ENCODE results near the gene GRID1.
"Not testable (repeated sequence)": the region's sequence is repeated elsewhere in the genome, so short reads cannot be mapped to it uniquely, and the experiment has no call there.

GRID1 gene

DNA sequence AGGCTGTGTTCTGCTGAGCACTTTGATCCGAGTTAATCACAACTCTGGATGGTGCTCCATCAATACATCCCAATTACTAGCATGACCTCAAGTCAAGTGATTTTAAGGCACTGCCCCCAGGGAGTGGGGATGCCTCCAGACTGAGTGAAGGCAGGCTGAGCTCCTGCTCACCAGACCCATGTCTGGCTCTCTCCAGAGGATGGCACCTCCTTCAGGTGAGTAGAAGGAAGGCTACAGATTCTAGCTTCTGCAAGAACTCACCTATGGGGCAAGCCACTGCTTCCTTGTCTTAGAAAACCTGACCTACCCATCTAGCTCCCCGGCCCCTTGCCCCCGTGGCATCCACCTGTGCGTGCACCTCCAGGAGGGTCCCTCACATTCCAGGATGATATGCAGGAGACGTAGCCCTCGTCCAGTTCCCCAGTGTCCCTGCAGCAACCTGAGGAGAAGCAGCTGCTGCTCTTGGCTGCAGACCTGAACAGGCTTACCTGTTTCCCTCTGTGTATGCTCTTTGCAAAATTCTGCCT, 390.3 kb downstream of the GRID1 start:
- DNase-seq = no peak

DNA sequence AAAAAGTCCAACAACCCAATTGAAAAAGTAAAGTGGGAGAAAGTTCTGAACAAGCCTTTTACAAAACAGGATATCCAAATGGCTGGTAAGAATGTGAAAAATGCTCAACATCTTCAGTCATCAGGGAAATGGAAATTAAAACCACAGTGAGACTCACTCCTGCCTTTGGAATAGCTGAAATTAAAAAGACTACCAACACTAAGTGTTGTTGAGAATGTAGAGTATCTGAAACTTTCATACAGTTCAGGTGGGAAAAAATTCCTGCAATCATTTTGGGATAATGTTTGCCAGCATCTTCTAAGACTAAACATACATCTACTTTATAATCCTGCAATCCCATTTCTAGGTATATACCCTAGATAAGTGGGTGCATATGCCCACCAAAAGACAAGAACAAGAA, 395.1 kb downstream of the GRID1 start:
- no peak for DNase-seq

DNA sequence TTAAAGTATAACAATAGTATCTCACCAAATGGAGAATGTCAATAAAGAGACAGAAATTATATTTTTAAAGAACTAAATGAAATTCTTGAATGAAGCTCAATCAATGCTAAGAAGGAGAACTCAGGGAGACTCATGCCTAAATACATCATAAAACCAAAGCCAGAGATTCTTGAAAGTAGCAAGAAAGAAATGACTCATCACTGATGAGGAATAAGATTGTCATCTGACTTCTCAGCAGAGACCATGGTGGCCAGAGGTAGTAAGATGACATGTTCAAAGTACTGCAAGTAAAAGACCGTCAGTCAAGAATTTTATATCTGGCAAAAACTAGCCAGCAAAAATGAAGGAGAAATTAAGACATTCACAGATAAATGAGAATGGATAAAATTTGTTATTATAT, 399.0 kb downstream of the GRID1 start:
- no peak for DNase-seq

DNA sequence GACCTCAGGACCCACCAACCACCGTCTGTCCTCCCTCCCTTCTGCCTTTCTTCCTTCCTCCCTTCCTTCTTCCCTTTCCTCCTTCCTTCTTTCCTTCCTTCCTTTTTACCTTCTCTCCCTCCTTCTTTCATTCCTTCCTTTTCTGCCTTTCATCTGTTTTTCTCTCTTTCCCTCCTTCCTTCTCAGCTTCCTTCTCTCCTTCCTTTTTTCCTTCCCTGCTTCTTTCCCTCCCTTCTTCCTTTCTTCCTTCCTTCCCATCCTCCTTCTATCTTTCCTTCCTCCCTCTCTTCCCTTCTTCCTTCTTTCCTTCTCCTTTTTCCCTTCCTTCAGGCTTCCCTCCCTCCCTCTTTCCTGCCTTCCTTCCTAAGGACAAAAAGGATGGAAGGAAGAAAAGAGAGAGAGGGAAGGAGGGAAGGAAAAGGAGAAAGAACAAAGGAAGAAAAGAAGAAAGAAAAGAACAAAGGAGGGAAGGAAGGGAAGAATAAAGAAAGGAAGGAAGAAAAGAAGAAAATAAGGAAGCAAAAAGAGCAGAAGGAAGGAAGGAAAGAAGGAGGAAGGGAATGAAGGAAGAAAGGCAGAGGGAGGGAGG, 405.0 kb downstream of the GRID1 start:
- no peak for DNase-seq

DNA sequence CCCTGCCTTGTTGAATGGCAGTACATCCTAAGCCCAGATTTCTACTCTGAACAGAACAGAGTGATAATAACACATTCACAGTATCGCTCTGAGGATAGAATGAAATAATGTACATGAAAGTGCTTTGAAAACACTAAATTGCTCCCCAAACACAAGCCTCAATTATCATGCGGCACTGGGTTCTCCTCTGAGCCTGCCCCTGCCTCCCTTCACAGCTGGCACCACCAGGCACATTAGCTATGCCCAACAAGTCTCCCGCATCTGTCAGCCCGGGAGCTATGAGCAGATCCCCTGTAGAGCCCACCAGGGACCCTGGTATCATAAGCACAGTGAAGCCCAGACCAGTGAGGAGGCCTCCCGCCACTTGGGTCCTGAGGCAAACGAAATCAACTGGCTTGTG, 405.5 kb downstream of the GRID1 start:
- DNase-seq = no peak

DNA sequence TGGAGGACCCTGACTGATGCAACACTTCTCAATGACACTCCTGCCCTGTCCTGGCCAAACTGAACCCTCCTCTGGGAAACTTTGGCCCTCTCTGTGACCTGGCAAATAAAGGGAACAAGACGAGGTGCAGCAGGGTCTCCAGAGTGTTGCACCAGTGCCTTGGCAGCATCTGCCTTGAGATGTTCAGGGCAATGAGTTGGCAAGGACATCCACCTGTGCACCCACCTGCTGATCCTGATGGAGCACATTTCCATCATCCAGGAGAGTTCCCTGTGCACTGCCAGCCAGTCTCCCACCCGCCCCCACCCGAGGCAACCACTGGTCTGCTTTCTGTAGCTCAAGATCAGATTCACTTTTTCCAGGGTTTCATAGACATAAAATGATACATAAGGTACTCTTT, 407.4 kb downstream of the GRID1 start:
- DNase-seq = no peak

DNA sequence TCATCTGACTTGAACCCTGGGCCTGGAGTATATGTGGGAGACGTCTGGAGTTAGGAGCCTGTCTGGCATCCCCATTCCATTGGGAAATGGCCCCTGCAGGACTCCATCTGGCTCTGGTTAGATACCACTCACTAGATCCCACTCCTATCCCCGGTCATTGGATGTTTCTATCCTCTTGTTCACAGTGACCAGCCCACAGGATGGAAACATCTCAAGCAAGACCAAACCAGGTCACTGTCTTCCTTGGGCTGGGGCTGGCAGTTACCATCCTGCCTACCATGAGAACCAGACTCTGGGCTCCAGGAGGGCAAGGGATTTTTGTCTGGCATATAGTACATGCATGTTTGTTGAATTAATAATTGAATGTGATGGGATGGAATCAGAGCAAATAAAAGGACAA, 415.7 kb downstream of the GRID1 start:
- DNase-seq = no peak

DNA sequence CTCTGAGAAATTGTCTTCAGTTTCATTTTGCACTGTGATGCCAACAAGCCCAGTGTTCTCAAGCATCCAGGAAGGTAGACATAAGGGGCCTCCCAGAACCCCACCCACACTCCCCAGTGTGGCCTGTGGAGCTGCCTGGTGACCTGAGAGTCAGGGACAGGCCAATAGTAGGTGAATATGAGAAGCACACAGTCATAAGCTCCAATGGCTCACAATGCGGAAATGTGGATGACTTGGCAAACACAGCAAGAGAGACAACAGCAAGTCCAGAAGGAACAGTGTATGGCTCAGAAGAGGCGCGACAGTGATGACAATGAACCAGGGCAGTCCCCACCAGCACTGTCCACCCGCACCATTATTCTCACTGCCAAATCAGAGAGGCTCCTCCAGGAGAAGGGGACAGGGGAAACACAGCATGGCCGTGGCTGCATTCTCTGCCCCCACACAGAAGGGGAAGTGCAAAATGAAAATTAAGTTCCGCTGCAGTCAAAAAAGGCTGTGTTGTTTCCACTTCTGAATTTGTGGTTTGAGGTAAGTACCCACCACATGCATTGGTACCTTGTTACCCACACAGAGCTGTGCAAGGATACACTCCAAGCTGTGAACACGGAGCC, 419.8 kb downstream of the GRID1 start:
- no peak for DNase-seq

DNA sequence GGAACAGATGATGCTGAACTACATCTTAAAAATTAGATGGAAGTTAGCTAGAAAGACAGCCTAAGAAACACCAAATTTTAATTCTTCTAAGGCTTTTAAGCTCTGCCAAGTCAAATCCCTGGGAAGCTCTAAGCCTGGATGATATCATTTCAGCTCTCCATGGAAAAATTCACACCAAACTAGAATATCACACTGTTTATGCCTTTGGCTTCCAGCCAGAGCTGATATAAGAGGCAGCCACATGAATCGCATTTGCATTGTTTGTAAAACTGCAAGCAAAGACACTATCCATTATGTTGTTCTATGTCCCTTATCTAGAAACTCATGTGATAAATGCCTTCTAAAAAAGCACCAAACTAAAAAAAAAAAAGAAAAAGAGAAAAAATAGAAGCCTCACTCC, 430.4 kb downstream of the GRID1 start:
- DNase-seq = no peak

DNA sequence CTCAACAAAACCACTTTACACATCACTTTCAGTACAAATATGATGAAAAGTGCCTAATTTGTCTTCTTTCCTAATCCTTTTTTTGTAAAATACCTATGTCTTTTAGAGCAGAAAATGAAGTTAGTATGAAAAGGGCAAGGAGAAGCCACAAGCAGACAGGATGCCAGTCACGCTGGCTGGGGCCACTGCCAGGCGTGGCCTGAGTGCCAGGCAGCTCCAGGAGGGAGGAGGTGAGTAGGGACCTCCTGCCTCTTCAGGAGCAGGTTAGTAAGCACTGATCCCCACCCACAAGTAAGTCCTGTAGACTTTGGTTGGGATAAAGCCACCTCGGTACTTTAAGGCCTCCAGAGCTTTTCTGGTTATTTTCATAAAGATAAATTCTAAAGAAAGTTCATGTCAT, 432.0 kb downstream of the GRID1 start:
- no peak for DNase-seq

DNA sequence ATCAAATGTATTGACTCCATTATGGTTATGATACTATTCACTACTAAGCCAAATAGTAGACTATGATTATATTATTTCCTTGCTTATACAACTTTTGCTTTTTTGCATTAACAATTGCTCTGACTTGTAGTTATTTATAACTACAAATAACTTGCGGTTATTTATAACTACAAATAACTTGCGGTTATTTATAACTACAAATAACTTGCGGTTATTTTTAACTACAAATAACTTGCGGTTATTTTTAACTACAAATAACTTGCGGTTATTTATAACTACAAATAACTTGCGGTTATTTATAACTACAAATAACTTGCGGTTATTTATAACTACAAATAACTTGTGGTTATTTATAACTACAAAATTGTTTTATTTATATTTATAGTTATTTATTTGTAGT, 436.6 kb downstream of the GRID1 start:
- DNase-seq = not testable (repeated sequence)

DNA sequence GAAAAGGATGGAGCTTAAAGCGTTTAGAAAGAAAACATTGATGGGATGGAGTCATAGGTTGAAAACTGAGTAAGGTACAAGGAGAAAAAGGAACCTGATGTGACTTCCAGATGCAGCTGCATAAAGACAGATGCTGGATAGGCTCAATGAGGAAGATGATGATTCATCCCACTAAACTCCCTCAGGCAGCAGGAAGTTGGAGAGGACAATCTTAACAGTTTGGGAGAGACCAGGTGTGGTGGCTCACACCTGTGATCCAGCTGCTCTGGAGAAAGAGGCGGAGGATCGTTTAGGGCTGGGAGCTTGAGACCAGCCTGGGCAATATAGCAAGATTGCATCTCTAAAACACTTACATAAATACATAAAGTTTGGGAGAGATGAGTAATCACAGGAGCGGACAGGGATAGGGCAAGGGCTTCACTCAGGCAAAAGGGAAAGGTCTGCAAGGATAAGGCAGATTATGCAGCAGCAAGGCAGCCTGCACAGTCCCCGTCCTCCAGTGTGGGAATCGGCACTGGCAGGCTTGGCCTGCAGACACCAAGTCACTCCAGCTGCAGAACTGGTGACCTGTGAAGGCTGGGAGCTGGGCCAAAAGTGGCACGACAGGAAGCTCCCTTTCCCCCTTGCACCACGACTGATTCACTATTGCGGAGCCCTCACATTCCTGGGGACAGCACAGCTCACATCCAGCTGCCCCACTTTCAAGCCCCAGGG, 438.5 kb downstream of the GRID1 start:
- DNase-seq = no peak

DNA sequence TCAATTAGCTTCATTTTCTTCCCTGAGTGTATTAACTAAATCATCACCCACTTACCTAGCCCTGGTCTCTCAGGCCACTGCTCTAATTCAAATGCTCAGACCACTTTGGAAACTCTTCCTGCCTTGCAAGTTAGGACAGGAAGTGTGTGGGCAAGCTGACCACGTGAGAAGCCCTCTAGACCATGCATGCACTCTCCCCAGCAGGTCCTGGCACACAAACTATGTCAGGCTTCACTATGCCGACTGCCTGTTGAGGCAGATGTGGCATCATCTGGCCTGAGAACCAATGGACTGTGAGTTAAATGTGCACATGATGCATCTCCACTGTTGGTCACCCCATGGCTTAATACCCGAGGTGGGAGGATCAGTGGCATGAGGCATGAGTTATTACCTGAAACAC, 439.6 kb downstream of the GRID1 start:
- DNase-seq = no peak

DNA sequence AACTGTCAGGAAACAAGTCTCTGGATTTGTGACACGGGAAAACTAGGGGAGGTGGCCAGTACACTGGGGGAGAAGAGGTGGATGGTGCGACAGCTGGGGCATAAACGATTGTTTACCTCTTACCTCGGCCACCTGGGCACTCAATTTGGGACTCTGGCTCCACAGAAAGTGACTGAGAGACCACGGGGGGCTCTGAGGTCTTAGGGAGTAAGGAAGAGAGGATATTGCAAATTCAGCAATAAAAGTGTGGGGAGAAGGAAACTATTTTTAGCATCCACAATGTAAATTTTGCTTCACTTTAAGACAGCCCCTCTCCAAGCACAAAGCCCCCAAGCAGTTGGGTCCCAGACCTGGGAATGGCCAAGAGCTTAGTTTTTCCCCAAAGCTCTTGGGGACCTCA, 440.5 kb downstream of the GRID1 start:
- no peak for DNase-seq

DNA sequence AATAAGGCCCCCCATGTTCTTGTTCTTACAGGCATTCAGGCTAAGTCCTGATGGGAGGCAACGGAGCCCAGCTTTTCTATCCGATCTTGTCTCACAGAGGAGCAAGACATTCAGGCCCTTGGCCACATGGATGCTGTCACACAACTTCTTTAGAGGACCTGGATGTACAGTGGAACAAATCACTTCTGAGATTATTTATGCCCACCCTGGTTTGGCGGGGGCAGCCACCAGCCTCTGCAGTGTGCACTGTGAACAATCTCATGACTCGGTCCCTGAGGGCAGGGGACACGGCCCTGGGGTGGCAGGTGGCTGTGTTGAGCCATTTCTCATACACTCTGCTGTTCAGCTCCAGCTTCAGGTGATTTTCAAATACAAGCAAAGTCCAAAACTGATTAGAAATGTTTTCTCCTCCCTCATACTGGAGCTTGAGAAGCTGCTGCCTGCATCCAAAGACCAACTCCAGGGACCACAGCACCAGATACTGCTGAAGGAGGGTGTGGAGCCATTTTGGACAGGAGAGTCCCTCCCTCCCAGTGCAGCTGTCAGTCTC, 441.3 kb downstream of the GRID1 start:
- no peak for DNase-seq

DNA sequence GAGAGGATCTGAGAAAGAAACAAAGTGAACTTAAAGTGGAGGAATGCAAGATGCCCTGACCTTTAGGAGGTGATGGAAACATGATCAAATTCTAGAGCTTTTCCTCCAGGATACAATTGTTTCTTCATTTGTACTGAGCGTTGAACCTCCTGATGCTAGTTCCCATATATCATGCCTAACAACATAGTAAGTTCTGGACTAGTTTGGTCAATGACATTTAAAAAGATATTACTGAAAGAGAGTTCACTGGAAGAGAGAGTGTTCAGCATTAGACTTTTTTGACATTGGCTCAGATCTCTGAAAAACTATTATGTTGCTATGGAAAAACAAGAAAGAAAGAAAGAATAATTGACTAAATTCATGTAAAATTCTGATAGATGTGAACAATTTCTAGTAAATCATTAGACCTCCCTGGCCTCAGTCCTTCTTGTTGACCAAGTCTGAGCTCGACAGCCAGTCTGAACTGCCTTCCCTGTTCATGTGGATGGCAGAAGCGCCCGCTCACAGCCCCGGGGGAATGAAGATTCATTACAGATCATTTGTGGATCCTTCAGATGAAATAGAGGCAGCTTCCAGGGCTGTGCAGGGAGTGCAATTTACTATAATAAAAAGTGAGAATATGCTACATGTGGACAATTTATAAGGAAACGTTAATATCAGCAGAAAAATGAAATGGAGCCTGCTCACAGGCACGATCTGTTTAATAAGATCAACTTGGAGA, 442.1 kb downstream of the GRID1 start:
- no peak for DNase-seq

DNA sequence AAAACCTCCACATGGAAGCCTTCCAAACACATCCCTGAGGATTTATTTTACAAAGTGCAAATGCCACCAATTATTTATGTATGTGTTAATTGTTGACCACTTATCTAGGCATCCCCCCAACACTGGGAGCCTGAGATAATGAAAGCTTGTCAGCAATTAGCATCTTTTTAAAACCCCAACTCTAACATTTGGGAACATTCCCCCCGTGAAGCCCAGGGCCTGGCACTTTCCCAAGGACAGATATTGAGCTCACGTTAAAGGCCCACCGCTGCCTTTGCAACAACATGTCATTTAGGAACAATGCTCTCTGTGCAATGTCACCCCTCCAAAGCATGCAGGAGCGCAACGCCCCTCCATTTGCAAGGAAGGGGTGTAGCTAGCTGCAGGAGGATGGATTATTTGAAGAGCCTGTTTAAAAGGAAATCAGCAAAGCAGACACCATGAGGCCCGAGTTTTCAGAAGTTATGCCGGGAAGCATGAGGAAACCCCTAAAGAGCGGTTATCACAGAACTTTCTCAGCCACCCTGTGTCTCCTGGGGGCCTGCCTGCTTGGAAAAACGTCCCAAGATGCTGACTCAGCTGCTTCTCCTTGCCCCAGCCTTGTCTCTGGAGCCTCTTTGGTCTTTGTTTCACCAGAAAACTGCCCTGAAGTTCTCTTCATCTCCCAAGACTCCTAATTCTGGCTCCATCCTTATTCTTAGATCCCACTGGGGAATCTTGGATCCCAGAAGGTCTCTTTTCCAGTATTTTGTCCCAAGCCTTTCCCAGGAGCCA, 444.1 kb downstream of the GRID1 start:
- DNase-seq = no peak

DNA sequence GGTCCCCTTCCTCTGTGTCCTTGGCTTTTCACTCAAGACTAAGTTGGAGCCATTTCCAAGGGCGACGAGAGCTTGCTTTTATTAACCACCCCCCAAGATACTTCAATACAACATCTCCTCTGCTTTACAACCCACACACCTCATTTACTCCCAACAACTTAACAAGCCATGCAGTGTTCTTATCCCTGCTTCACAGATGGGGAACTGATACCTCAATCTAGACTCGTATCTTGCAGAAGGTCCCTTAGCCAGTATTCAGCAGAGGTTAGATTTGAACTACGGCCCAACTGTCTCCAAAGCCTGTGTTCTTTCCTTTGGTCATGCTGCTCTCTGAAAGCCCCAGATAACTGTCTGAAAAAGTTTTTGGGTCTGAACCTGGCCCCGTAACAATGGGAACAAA, 444.8 kb downstream of the GRID1 start:
- DNase-seq = no peak

DNA sequence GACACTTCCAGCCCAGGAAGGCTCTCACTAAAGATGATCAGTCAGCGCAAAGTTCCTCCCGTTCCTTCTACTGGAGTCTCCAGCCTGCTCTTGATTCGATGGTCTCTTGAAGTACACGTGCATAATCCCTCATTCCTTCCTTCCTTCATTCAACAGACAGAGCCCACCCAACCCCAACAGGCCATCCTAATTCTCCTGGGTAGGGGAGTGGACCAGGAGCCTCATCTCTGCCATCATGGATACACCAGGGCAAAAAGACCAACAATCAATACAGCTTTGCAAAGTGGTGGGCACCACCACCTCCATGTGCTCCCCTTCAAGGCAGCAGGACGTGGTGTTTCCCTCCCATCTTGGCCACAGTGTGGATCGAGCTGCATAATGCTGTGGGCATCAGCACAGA, 446.3 kb downstream of the GRID1 start:
- DNase-seq = no peak

DNA sequence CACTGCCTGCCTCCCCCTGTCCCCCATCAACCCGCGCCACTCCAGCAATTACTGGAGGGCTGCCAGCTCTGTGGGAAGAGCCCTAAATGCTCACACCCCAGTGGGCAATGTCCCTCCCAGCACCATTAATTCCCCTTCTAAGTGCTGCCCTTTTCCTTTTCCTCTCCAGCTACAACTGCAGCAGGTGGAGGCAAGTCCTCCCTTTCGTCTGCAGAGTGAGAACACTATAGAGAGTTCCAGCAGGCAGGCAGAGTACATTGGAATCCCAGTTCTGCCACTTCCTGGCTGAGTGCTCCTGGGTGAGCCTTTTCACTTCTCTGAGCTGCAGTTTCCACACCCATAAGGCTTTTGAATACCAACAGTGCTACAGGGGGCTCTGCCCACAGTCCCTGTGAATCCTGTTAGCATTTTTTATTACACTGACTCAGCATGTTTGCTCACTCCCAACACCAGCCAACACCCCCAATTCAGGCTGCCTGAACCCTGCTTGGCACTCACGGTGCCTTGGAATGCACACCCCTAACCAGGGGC, 447.0 kb downstream of the GRID1 start:
- no peak for DNase-seq

DNA sequence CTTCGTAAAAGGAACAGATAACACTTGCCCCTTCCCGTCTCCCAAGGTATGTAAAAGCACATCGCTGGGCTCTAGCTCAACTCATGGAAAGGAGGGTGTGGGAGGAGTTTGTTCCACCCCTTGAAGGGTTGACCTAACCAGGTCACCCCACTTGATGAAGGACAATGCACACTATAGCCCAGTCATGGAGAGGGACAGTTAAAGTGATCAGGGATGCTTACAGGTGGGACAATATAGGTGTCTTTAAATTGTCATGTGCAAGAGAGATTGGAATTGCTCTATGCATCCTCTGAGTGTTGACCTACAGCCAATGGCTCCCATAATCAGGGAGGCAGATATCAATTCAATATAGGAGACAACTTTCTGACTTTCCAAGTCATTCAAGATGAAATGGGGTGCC, 448.2 kb downstream of the GRID1 start:
- no peak for DNase-seq

DNA sequence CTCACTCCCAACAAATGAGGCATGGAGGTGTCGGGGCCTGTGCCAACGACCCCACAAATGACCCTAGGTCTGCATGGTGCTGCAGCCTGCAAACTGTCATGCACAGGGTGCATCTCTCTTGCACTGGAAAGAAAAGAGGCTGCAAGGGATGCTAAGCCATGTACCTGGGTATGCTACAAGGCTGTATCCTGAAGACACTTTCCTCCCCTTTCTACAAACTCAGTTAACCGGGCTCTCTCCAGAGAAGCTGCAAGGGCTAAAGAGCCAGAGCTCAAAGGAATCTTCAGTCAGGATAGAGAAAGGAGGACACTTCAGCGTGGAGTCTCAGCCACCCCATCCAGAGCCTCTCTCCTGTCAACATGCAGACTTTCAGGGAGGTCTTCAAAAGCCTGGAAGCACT, 449.0 kb downstream of the GRID1 start:
- DNase-seq = no peak
